ENCODE results near the gene CYTH3.
"Not testable (repeated sequence)": the region's sequence is repeated elsewhere in the genome, so short reads cannot be mapped to it uniquely, and the experiment has no call there.

The CYTH3 gene

GRCh38 chr7:6163402-6163801 is 109.0 kb downstream of the CYTH3 start:
- DNase-seq, result no peak

- no peak for DNase-seq
These were observed 109.6 kb downstream of the CYTH3 start for GRCh38 chr7:6162650-6163366.

- DNase-seq, result no peak
These were observed 110.1 kb downstream of the CYTH3 start for GRCh38 chr7:6162331-6162620.

- no peak for DNase-seq
These were observed 110.7 kb downstream of the CYTH3 start for GRCh38 chr7:6161463-6162330.

DNA sequence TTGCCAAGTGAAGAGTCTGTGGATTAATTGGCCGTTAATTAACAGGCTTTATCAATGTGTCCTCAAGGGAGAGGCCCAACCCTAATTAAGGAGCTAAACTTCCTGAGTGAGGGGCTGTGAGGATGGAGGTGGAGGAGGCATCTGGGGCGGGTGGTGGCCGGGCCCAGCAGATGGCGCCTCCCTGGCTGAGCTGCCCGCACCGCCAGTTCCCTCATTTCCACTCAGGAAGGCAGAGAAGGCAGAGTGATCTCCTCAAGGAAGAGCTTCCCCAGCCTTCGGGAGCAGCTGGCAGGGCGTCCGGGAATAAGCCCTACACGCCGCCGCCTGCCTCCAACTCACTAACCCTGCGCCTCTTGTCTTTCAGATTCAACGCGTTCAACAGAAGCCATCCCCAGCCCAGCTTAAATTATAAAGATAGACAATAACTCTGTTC is 112.2 kb downstream of the CYTH3 start:
- DNase-seq, result no peak

GRCh38 chr7:6159524-6160031 is 112.8 kb downstream of the CYTH3 start:
- no peak for DNase-seq

DNA sequence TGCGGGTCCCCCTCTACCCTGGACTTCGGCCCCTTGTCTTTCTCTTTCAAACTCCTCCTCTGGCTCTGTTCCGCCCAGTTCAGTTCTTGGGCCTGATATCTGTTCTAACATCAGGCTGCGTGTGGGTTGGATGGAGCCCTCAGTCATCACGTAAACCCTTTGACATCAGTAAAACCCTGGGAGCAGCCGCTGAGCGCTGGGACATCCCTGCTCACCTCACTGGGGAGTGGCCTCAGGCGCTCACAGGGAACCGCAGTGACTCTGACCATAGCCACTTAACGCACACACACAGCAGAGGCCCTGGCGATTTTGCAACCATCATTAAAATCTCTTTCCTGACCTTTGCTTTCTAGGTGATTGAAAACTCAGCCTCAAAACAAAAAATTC is 113.3 kb downstream of the CYTH3 start:
- DNase-seq, result no peak

DNA sequence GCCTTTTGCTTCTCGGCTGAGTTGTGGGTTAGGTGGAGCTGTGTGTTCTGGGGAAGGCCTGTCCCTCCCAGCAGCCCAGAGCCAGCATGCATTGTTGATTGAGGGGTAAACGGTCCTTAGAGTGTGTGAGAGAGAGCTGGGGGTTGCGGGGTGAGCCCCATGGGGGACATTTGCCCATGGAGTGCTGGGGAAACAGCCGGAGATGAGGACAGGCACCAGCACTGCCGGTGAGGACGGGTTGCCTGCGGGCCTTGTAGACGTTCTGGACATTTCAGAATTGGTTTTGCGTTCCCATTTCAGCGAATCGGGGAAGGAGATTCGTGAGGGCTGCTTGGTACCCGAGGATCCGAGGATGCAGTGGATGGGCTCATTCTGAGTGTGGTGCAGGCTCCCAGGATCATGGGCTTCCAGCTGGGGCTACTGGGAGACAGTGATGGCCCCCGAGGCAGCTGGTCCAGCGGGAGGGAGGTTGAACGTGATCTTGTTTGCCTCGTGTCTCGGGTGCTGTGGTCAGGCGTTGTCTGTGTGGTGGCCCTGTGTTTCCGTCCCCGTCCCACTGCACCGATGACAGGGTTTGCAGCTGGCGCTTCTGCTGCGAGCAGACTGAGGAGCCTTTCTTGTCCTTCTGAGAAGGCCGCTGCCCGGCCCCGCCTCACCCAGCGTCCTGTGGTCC is 113.9 kb downstream of the CYTH3 start:
- no peak for DNase-seq

- no peak for DNase-seq
These were observed 114.6 kb downstream of the CYTH3 start for GRCh38 chr7:6157685-6158423.

GRCh38 chr7:6156734-6157133 is 115.7 kb downstream of the CYTH3 start:
- DNase-seq, result no peak

- DNase-seq, result no peak
These were observed 116.8 kb downstream of the CYTH3 start for GRCh38 chr7:6155596-6155995.

DNA sequence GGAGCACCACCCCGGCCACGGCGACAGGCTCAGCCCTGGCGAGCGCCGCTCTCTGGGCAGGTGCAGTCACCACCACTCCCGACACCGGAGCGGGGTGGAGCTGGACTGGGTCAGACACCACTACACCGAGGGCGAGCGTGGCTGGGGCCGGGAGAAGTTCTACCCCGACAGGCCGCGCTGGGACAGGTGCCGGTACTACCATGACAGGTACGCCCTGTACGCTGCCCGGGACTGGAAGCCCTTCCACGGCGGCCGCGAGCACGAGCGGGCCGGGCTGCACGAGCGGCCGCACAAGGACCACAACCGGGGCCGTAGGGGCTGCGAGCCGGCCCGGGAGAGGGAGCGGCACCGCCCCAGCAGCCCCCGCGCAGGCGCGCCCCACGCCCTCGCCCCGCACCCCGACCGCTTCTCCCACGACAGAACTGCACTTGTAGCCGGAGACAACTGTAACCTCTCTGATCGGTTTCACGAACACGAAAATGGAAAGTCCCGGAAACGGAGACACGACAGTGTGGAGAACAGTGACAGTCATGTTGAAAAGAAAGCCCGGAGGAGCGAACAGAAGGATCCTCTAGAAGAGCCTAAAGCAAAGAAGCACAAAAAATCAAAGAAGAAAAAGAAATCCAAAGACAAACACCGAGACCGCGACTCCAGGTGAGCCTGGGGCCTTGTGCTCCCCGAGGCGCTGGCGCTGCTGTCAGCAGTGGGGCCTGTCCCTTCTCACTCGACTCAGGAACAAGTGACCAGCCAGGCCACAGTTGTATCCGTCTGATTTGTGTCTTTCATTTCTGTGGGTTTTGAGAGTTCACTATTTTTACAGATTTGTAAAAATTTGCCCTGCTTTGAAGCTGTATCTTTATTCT is 117.7 kb downstream of the CYTH3 start:
- no peak for DNase-seq

DNA sequence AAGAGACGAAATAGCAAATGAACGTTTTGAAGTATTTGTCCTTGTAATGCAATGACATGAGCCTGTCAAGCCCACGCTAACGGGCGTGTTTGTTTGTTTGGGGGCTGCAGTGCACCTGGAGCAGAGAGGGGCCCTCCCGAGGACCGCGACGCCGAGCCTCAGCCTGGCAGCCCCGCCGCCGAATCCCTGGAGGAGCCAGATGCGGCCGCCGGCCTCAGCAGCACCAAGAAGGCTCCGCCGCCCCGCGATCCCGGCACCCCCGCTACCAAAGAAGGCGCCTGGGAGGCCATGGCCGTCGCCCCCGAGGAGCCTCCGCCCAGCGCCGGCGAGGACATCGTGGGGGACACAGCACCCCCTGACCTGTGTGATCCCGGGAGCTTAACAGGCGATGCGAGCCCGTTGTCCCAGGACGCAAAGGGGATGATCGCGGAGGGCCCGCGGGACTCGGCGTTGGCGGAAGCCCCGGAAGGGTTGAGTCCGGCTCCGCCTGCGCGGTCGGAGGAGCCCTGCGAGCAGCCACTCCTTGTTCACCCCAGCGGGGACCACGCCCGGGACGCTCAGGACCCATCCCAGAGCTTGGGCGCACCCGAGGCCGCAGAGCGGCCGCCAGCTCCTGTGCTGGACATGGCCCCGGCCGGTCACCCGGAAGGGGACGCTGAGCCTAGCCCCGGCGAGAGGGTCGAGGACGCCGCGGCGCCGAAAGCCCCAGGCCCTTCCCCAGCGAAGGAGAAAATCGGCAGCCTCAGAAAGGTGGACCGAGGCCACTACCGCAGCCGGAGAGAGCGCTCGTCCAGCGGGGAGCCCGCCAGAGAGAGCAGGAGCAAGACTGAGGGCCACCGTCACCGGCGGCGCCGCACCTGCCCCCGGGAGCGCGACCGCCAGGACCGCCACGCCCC is 118.5 kb downstream of the CYTH3 start:
- DNase-seq, result no peak

GRCh38 chr7:6151994-6152735 is 120.3 kb downstream of the CYTH3 start:
- DNase-seq, result no peak

GRCh38 chr7:6151527-6151926 is 120.9 kb downstream of the CYTH3 start:
- DNase-seq, result not testable (repeated sequence)

DNA sequence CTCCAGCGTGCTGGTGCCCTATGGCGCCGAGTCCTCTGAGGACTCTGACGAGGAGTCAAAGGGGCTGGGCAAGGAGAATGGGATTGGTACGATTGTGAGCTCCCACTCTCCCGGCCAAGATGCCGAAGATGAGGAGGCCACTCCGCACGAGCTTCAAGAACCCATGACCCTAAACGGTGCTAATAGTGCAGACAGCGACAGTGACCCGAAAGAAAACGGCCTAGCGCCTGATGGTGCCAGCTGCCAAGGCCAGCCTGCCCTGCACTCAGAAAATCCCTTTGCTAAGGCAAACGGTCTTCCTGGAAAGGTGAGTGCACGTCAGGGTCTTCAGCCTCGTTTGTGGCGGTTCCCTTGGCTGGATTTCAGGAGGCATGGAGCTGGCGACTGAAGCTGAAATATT is 122.4 kb downstream of the CYTH3 start:
- no peak for DNase-seq

DNA sequence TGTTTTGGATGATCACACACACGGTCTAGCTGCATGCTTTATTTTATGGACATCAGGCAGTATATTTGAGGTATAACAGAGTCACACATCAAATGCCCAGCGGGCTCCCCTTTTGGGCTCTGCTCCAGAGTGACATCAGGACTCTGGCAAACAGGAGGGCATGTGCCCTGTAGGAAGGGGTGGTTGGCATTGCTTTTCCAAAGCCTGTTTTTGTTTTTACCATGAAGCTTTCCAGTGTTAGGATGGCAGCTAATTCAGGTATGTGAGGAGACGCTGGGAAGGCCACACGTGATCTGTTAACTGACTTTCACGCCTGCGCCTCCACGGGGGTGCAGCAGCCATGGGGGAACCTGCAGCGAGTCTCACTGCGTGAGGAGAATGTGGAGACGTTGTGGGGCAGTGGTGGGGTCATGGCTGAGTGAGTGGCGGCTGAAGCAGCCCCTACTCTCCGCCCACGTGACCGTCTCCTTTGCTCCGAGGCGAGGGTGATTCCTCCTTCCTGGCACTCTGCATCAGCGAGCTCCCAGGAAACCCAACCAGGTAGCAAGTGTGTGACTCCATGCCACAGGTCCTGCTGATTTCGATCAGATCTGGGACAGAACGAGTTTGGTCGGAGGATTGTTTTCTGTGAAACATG is 123.6 kb downstream of the CYTH3 start:
- no peak for DNase-seq

DNA sequence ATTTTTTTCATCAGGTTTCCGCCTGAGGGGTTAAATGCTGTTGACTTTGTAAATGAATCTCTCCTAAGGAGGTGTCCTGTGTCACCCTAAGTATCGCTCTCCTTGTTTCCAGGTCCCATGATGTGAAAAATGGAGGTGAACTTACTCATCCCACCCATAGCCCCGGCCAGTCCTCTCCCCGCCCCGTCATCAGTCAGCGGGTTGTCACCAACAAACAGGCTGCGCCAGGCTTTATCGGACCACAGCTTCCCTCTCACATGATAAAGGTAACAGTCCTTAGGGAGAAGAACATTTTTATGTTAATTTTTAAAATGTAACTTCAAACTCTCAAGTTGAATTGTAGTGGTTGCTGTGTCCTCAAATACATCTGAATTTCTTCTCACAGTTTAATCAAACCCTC is 124.8 kb downstream of the CYTH3 start:
- DNase-seq, result no peak

DNA sequence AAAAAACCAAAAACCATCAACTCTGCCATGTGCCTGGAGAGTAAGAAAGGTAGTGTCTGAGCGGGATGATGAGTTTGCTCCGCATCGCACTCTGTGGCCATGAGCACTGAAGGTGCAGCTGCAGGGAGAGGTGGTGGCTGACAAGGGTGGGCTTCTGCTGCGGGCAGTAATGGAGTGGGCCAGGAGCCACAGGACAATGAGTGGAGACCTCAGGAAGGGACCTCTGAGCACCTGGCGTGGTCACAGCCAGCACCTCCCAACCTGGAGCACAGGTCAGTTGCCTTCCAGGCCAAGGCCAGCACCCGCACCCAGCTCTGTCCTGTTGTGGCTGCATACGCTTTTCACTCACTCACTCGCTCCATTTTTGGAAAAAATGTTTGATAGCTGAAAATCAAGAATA is 125.8 kb downstream of the CYTH3 start:
- no peak for DNase-seq

- DNase-seq, result no peak
These were observed 128.4 kb downstream of the CYTH3 start for GRCh38 chr7:6143997-6144396.
